Astrocyte (in vitro differentiated cells and primary cell): ENCODE results near the gene SETD6.

Source experiments
- CTCF ChIP-seq: IDR thresholded peaks from 2 replicates; pipeline ENCODE4 v1.5.1; 2011; ENCODE audit warnings: low read depth, mild to moderate bottlenecking, inconsistent platforms, low read length, moderate library complexity; ENCODE audit not compliant: insufficient read depth
- EZH2 ChIP-seq: IDR thresholded peaks from 2 replicates; pipeline ENCODE4 v1.6.1; 2012; ENCODE audit warnings: mild to moderate bottlenecking, low read length, inconsistent platforms; ENCODE audit not compliant: insufficient read depth

- TF ChIP-seq CTCF (no peak), EZH2 (no peak)
Measured at GRCh38 chr16:58481226-58481869, 34.0 kb upstream of the SETD6 start.
